Measurements from ENCODE around the gene NEMP2. TPM values are rescaled to one million over a fixed set of nuclear protein-coding genes. Genes with fewer than 3 reads are reported as not detected.
A peak's percentile ranks its signal among the peaks of the same experiment; 100 is the strongest.

NEMP2 gene
- polyA plus RNA-seq = 1.1 and 2.2 TPM in 2 replicates
- 1.7 and 2.0 TPM in 2 replicates for polyA minus RNA-seq

DNA sequence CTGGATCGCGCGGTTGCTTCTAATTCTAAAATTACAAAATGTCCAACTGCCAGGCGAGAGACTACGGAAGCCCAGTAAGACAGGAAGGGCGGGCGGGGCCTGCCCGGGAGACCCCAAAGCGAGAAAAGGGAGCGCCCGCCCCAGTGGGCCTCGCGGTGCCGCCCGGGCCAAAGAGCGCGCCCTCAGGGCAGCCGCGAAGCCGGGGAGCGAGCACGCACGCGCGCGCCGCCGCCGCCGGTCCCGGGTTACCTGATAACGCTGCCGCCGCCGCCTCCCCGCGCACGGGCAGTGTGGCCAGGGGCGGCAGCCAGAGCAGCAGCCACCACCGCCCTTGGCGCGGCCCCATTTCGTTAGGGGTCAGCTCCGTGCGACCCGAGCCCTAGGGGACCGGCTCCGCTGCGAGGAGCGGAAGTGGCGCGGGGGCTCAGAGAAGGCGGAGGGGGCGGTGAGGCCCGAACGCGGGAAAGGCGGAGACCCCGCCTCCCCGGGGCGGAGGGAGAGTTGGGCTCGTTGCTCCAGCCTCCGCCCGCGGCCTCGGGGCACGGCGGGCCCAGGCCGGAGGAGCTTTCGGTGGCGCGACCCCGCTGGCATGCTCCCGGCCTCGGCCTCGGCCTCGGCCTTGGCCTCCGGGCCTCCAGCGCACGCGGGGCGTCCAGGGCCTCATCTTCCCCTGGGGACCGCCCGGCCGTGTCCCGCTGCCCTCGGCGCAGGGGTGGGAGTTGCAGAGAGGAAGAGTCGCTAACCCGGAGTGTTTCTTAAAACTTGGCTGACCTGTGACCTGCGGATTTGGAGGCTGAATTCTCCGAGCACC, at the start of gene NEMP2:
TSS of gene NEMP2 (minus strand) at position 413 of the 811 bp plus-strand sequence. CDS start at position 346, 67 bp downstream.
- Histone ChIP-seq H4K20me1 (ENCODE audit: insufficient read depth) (no peaks in the 10 kb centered on the region), H3K4me3 (ENCODE audit: low read length) (peak within 1 kb of the TSS; percentile 76), H3K9me2 (ENCODE audit: insufficient read depth, low read length) (no peaks in the 10 kb centered on the region), H3K9me3 (ENCODE audit: low read length) (no peaks in the 10 kb centered on the region), H3K36me3 (ENCODE audit: insufficient read depth, low read length) (no peaks in the 10 kb centered on the region), H3K27ac (ENCODE audit: low read length) (no peak within 1 kb of the TSS), H3K79me2 (replicated peaks; ENCODE audit: insufficient read depth, low read length) (no peaks in the 10 kb centered on the region), H3K9ac (ENCODE audit: low read length) (peak within 1 kb of the TSS; percentile 68), H3K27me3 (ENCODE audit: insufficient read depth, low read depth, low read length) (no peaks in the 10 kb centered on the region), H3K4me2 (ENCODE audit: low read length) (peak within 1 kb of the TSS; percentile 69), H2AFZ (ENCODE audit: low read depth, low read length) (peak within 1 kb of the TSS; percentile 77), H3F3A (ENCODE audit: insufficient read depth, low read length, poor library complexity, severe bottlenecking) (no peaks in the 10 kb centered on the region)
- TF ChIP-seq, protein P1, sequence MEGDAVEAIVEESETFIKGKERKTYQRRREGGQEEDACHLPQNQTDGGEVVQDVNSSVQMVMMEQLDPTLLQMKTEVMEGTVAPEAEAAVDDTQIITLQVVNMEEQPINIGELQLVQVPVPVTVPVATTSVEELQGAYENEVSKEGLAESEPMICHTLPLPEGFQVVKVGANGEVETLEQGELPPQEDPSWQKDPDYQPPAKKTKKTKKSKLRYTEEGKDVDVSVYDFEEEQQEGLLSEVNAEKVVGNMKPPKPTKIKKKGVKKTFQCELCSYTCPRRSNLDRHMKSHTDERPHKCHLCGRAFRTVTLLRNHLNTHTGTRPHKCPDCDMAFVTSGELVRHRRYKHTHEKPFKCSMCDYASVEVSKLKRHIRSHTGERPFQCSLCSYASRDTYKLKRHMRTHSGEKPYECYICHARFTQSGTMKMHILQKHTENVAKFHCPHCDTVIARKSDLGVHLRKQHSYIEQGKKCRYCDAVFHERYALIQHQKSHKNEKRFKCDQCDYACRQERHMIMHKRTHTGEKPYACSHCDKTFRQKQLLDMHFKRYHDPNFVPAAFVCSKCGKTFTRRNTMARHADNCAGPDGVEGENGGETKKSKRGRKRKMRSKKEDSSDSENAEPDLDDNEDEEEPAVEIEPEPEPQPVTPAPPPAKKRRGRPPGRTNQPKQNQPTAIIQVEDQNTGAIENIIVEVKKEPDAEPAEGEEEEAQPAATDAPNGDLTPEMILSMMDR (IDR thresholded peaks at IDR 0.05; ENCODE audit: poor library complexity, severe bottlenecking) = peak; percentile 25
- TF ChIP-seq, protein P2, sequence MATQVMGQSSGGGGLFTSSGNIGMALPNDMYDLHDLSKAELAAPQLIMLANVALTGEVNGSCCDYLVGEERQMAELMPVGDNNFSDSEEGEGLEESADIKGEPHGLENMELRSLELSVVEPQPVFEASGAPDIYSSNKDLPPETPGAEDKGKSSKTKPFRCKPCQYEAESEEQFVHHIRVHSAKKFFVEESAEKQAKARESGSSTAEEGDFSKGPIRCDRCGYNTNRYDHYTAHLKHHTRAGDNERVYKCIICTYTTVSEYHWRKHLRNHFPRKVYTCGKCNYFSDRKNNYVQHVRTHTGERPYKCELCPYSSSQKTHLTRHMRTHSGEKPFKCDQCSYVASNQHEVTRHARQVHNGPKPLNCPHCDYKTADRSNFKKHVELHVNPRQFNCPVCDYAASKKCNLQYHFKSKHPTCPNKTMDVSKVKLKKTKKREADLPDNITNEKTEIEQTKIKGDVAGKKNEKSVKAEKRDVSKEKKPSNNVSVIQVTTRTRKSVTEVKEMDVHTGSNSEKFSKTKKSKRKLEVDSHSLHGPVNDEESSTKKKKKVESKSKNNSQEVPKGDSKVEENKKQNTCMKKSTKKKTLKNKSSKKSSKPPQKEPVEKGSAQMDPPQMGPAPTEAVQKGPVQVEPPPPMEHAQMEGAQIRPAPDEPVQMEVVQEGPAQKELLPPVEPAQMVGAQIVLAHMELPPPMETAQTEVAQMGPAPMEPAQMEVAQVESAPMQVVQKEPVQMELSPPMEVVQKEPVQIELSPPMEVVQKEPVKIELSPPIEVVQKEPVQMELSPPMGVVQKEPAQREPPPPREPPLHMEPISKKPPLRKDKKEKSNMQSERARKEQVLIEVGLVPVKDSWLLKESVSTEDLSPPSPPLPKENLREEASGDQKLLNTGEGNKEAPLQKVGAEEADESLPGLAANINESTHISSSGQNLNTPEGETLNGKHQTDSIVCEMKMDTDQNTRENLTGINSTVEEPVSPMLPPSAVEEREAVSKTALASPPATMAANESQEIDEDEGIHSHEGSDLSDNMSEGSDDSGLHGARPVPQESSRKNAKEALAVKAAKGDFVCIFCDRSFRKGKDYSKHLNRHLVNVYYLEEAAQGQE (IDR thresholded peaks at IDR 0.05; ENCODE audit: borderline replicate concordance) = no peak
- TF ChIP-seq EP300 (conservative IDR thresholded peaks at IDR 0.05; ENCODE audit: poor library complexity, severe bottlenecking) (no peak), MXI1 (conservative IDR thresholded peaks at IDR 0.05; ENCODE audit: poor library complexity, severe bottlenecking) (peak; percentile 36), RAD21 (conservative IDR thresholded peaks at IDR 0.05) (no peak), EZH2 (IDR thresholded peaks at IDR 0.05; ENCODE audit: borderline replicate concordance, insufficient read depth, low read length, poor library complexity, severe bottlenecking) (no peak), POLR2AphosphoS5 (IDR thresholded peaks at IDR 0.05) (peak; percentile 42), TAF1 (IDR thresholded peaks at IDR 0.05; ENCODE audit: low read depth) (no peak), SMC3 (conservative IDR thresholded peaks at IDR 0.05; ENCODE audit: poor library complexity) (peak; percentile 32)

GRCh38 chr2:190583507-190584337, 49.2 kb upstream of the NEMP2 start:
- H3K79me2 ChIP-seq (replicated peaks; ENCODE audit: insufficient read depth, low read length) = no peaks in the 10 kb centered on the region
- H3K36me3 ChIP-seq (ENCODE audit: insufficient read depth, low read length) = no peaks in the 10 kb centered on the region
- H3K4me2 ChIP-seq (ENCODE audit: low read length) = no peak overlapping the region
- TF ChIP-seq, protein P1 (IDR thresholded peaks at IDR 0.05; ENCODE audit: poor library complexity, severe bottlenecking) = no peak
- TF ChIP-seq EP300 (conservative IDR thresholded peaks at IDR 0.05; ENCODE audit: poor library complexity, severe bottlenecking) (no peak), POLR2AphosphoS5 (IDR thresholded peaks at IDR 0.05) (no peak), SMC3 (conservative IDR thresholded peaks at IDR 0.05; ENCODE audit: poor library complexity) (no peak), TAF1 (IDR thresholded peaks at IDR 0.05; ENCODE audit: low read depth) (no peak), MXI1 (conservative IDR thresholded peaks at IDR 0.05; ENCODE audit: poor library complexity, severe bottlenecking) (no peak), EZH2 (IDR thresholded peaks at IDR 0.05; ENCODE audit: borderline replicate concordance, insufficient read depth, low read length, poor library complexity, severe bottlenecking) (no peak), RAD21 (conservative IDR thresholded peaks at IDR 0.05) (no peak)
- TF ChIP-seq, protein P2 (IDR thresholded peaks at IDR 0.05; ENCODE audit: borderline replicate concordance) = no peak
- H3K9ac ChIP-seq (ENCODE audit: low read length) = no peak overlapping the region
- no peaks in the 10 kb centered on the region for H4K20me1 ChIP-seq (ENCODE audit: insufficient read depth)
- no peaks in the 10 kb centered on the region for H3F3A ChIP-seq (ENCODE audit: insufficient read depth, low read length, poor library complexity, severe bottlenecking)
- H2AFZ ChIP-seq (ENCODE audit: low read depth, low read length) = no peak overlapping the region
- no peaks in the 10 kb centered on the region for H3K9me3 ChIP-seq (ENCODE audit: low read length)
- no peak overlapping the region for H3K4me3 ChIP-seq (ENCODE audit: low read length)
- H3K27me3 ChIP-seq (ENCODE audit: insufficient read depth, low read depth, low read length) = no peaks in the 10 kb centered on the region
- no peak overlapping the region for H3K27ac ChIP-seq (ENCODE audit: low read length)
- no peaks in the 10 kb centered on the region for H3K9me2 ChIP-seq (ENCODE audit: insufficient read depth, low read length)
